Measurements from ENCODE around the gene POLD3.

Gene POLD3

DNA sequence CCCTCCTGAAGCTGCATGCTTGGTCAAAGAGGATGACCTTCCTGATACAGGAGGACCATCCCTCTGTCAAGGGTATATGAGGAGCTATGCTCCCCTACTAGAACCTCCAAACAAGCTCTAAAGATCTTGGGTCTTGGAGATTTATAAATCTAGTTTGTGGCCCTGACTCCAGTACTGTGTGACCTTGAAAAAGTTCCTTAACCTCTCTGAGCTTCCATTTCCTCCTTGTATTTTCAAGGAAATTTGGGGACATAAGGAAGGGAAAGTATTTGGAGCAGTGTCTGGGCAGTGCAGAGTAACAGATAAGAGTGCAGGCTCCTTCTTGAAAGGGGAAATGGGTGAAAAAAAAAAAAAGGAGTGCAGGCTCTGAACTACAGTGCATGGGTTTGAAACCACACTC lies 93.0 kb downstream of the POLD3 start:
- no peak for DNase-seq

DNA sequence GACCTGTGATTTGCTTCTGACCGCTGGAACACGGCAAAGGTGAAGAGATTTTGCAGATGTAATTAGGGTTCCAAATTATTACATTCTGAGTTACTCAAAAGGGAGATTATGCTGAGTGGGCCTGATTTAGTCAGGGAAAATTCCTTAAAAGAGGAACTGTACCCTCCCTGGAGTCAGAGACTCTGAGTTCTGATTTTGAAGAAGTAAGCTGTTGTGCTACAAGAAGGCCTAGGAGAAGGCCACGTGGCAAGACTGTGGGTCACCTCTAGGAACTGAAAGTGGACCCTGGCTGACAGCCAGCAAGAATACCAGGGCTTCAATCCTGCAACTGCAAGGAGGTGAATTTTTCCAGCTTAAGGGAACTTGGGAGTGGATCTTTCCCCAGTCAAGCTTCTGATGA lies 93.5 kb downstream of the POLD3 start:
- DNase-seq = peak in 25 of 58 donors; percentile 5 to 48 (median 17)

DNA sequence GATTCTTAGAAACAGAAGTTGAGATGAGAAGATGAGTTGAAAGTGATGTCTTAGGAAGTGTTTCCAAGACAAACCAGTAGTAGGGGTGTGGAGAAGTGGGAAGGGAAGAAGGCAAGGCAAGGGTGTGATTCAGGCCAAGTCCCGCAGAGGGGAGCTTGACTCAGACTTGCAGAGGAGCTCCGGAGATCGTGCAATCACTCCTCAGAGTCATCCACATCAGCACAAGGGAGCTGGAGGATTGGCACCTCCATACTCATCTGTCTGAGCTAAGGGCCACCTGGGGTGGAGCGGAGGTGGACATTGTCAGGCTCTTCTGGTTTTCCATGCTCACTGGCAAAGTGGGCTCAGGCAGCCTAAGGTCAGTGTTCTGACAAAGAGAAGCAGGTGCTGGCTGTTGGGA lies 94.4 kb downstream of the POLD3 start:
- no peak for DNase-seq

DNA sequence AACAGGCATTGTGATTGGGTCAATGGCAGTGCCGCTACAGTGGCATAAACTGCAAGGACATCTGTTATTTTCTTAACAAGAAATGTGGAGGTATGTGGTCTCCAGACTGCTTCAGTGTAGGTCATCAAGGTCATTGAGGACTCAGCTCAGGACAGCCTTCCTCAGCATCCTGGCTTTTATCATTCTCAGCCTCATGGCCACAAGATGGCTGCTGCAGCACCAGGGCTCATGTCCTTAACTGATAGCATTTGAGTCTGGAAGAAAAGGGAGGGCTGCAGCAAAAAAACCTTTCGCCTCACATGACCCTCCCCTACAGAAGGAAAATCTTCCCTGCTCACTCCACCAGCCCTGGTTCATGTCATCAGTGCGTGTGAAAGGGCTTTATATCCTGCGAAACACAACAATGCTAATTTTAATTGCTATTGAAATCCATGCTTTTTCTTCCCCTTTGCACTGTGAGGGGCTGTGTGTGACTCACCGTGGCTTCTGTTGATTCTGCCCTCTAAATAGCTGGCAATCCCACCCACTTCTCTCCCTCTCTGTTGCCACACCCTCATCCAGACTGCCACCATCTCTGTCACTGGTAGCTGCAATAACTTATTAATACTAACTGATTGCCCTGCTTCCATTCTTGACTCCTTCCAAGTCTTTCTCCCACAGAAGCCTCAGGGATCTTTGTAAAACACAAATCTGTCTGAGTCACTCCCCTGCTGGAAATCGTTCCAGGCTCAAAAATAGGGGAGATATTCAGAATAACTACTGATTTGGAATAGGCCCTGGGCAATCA lies 95.0 kb downstream of the POLD3 start:
- DNase-seq = peak in 1 of 58 donors; percentile 19

DNA sequence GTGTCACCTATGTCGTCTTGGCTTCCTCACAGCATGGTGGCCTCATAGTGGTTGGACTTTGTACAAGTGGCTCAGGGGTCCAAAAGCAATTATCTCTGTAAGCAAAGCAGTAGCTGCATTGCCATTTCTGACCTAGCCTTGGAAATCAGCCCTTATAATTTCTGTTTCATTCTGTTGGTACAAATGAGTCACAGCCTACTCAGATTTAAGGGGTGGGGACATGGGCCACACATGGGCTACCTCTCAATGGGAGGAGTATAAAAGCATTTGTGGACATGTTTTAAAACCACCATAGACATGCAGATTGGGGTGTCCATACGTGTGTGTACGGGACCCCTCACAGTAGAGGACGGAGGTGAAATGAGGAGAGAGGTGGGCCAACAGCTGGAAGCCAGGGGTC lies 97.3 kb downstream of the POLD3 start:
- no peak for DNase-seq

DNA sequence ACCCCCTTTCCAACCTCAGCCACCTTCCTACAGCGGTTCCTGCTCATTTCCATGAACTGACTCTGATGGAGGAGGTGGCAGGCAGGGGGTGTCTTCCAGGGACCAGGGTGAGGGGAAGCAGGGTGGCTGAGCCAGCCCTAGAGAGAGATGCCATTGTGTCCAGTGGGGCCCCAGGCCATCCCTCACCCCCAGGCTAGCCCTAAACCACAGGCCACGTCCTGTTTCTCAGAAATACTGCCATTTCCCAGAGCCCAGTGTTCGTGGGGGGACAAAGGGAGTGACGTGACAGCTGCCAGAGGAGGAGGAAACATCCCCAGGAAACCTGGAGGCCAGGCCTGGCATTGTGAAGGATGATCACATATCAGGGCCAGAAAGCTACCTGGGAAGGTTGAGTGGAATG lies 99.4 kb downstream of the POLD3 start:
- no peak for DNase-seq
